G401 (cell line): Measurements from ENCODE around the gene CA5A. TPM values are rescaled to one million over a fixed set of nuclear protein-coding genes. Genes with fewer than 3 reads are reported as not detected.
"Not testable (repeated sequence)": the region's sequence is repeated elsewhere in the genome, so short reads cannot be mapped to it uniquely, and the experiment has no call there.

ENCODE experiments used
- DNase-seq: peaks from one replicate; pipeline ENCODE4 v3.0.0-alpha.2; 2015; ENCODE audit warnings: low spot score
- in situ Hi-C: cut with HindIII; loops from 2 replicates; pipeline ENCODE4 v1.10.0; 2016; ENCODE audit warnings: low sequenced_read_pairs, mixed read lengths
- total RNA-seq: library from RNA; depleted of rRNA; stranded (reverse); fragments of >200 nt; shearing (Covaris generic); gene quantifications from 2 replicates; pipeline ENCODE4 v1.2.3, GENCODE V29; 2014

The CA5A gene
- total RNA-seq, 1 experiment from 2014 or later, result not detected

GRCh38 chr16:87908101-87908500, 28.2 kb downstream of the CA5A start:
- DNase-seq, in situ Hi-C loops: not testable (repeated sequence)

GRCh38 chr16:87905521-87905920, 30.8 kb downstream of the CA5A start:
- in situ Hi-C loops, DNase-seq: not testable (repeated sequence)

- DNase-seq, in situ Hi-C loops: not testable (repeated sequence)
Observed at GRCh38 chr16:87904963-87905362, 31.4 kb downstream of the CA5A start.

- DNase-seq, in situ Hi-C loops: not testable (repeated sequence)
Observed at GRCh38 chr16:87900489-87900888, 35.8 kb downstream of the CA5A start.

- in situ Hi-C loops, result no loop called here
- DNase-seq, result peak; percentile 92
Observed at GRCh38 chr16:87897521-87898505, 38.5 kb downstream of the CA5A start.

GRCh38 chr16:87896924-87897520, 39.3 kb downstream of the CA5A start:
- DNase-seq, in situ Hi-C loops: not testable (repeated sequence)

- in situ Hi-C loops, DNase-seq: not testable (repeated sequence)
Observed at GRCh38 chr16:87896176-87896890, 40.0 kb downstream of the CA5A start.

- DNase-seq, result no peak
- in situ Hi-C loops, result no loop called here
Observed at GRCh38 chr16:87895641-87896141, 40.6 kb downstream of the CA5A start.

- in situ Hi-C loops, result not testable (repeated sequence)
- DNase-seq, result peak; percentile 98
Observed at GRCh38 chr16:87894005-87894404, 42.3 kb downstream of the CA5A start.

GRCh38 chr16:87891764-87892163, 44.6 kb downstream of the CA5A start:
- DNase-seq, result no peak
- in situ Hi-C loops, result no loop called here

GRCh38 chr16:87889762-87890161, 46.6 kb downstream of the CA5A start:
- DNase-seq, in situ Hi-C loops: not testable (repeated sequence)

- in situ Hi-C loops, DNase-seq: not testable (repeated sequence)
Observed at GRCh38 chr16:87888346-87888745, 48.0 kb downstream of the CA5A start.

- DNase-seq, in situ Hi-C loops: not testable (repeated sequence)
Observed at GRCh38 chr16:87887931-87888330, 48.4 kb downstream of the CA5A start.

GRCh38 chr16:87885371-87885967, 50.9 kb downstream of the CA5A start:
- in situ Hi-C loops, DNase-seq: not testable (repeated sequence)

- DNase-seq, result no peak
- in situ Hi-C loops, result no loop called here
Observed at GRCh38 chr16:87882436-87883019, 53.8 kb downstream of the CA5A start.

GRCh38 chr16:87881324-87882200, 54.8 kb downstream of the CA5A start:
- no peak for DNase-seq
- in situ Hi-C loops, result no loop called here

GRCh38 chr16:87880117-87880696, 56.1 kb downstream of the CA5A start:
- in situ Hi-C loops, result no loop called here
- DNase-seq, result no peak
